Measurements from ENCODE around the gene SRRM2. TPM values are rescaled to one million over a fixed set of nuclear protein-coding genes. Genes with fewer than 3 reads are reported as not detected.

SRRM2 gene
- total and polyA plus RNA-seq, 9 of the 15 experiments (the other 6 are each of a cell fraction or from before 2014, with no cell fraction given): 26.7 to 563 (median 81.1) TPM

GRCh38 chr16:2752850-2753732, 653 bp downstream of the SRRM2 start (continued):
- TF ChIP-seq, protein P1, sequence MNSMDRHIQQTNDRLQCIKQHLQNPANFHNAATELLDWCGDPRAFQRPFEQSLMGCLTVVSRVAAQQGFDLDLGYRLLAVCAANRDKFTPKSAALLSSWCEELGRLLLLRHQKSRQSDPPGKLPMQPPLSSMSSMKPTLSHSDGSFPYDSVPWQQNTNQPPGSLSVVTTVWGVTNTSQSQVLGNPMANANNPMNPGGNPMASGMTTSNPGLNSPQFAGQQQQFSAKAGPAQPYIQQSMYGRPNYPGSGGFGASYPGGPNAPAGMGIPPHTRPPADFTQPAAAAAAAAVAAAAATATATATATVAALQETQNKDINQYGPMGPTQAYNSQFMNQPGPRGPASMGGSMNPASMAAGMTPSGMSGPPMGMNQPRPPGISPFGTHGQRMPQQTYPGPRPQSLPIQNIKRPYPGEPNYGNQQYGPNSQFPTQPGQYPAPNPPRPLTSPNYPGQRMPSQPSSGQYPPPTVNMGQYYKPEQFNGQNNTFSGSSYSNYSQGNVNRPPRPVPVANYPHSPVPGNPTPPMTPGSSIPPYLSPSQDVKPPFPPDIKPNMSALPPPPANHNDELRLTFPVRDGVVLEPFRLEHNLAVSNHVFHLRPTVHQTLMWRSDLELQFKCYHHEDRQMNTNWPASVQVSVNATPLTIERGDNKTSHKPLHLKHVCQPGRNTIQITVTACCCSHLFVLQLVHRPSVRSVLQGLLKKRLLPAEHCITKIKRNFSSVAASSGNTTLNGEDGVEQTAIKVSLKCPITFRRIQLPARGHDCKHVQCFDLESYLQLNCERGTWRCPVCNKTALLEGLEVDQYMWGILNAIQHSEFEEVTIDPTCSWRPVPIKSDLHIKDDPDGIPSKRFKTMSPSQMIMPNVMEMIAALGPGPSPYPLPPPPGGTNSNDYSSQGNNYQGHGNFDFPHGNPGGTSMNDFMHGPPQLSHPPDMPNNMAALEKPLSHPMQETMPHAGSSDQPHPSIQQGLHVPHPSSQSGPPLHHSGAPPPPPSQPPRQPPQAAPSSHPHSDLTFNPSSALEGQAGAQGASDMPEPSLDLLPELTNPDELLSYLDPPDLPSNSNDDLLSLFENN (IDR thresholded peaks at IDR 0.05; ENCODE audit: low read depth in 2 of 2, low read length in 2 of 2): peak in 1 of 2 experiments; percentile 48; a peak in 1 of 4 replicates
- TF ChIP-seq MBD1 (CRISPR knock-in tag; IDR thresholded peaks at IDR 0.05) (no peak), USF2 (CRISPR knock-in tag; IDR thresholded peaks at IDR 0.05) (no peak), MXI1 (IDR thresholded peaks at IDR 0.05; ENCODE audit: low read depth, low read length) (peak; percentile 32; the same call in 1 of the 2 replicates), ZNF384 (IDR thresholded peaks at IDR 0.05; ENCODE audit: low read depth, low read length) (no peak), CHD2 (IDR thresholded peaks at IDR 0.05; ENCODE audit: low read depth, low read length) (peak; percentile 68; the same call in 1 of the 2 replicates), BRD4 (IDR thresholded peaks at IDR 0.05) (peak; percentile 21; the same call in 1 of the 2 replicates), ZNF165 (CRISPR knock-in tag; IDR thresholded peaks at IDR 0.05; ENCODE audit: borderline replicate concordance) (no peak), ZBED1 (IDR thresholded peaks at IDR 0.05) (no peak), U2AF1 (optimal IDR thresholded peaks at IDR 0.05; ENCODE audit: low read depth, low read length) (peak; percentile 33), E2F3 (CRISPR knock-in tag; IDR thresholded peaks at IDR 0.05) (peak; percentile 67), ETS2 (tag; IDR thresholded peaks at IDR 0.05; ENCODE audit: borderline replicate concordance, poor library complexity, severe bottlenecking) (no peak), TAF9B (IDR thresholded peaks at IDR 0.05; ENCODE audit: partially characterized antibody) (peak; percentile 28), ZNF431 (CRISPR knock-in tag; IDR thresholded peaks at IDR 0.05) (peak; percentile 34; the same call in 1 of the 2 replicates), NEUROD1 (IDR thresholded peaks at IDR 0.05; ENCODE audit: borderline replicate concordance, low read depth, low read length, partially characterized antibody) (peak; percentile 54), HDAC1 (IDR thresholded peaks at IDR 0.05) (peak in 1 of 2 experiments; percentile 80; a peak in 2 of 4 replicates), FOXK1 (CRISPR knock-in tag; IDR thresholded peaks at IDR 0.05; ENCODE audit: borderline replicate concordance) (peak; percentile 37; the same call in 1 of the 2 replicates), CHD1 (IDR thresholded peaks at IDR 0.05; ENCODE audit: low read length) (peak; percentile 12), CBFA2T3 (IDR thresholded peaks at IDR 0.05) (peak; percentile 28; the same call in 1 of the 2 replicates), MLLT1 (IDR thresholded peaks at IDR 0.05) (peak in 1 of 2 experiments; percentile 72; a peak in 1 of 4 replicates)
